ENCODE measurements around the gene SPATA25.

SPATA25 gene

GRCh38 chr20:45917790-45918141 is 30.3 kb upstream of the SPATA25 start:
- H2AFZ ChIP-seq (ENCODE audit: low read depth, low read length, severe bottlenecking): no peak overlapping the region

GRCh38 chr20:45913116-45913515 is 25.7 kb upstream of the SPATA25 start:
- Histone ChIP-seq H3K9me3 (ENCODE audit: insufficient read depth, low read length) (no peaks in the 10 kb centered on the region), H3K4me2 (ENCODE audit: low read depth, low read length, poor library complexity, severe bottlenecking) (no peak overlapping the region), H3K4me3 (ENCODE audit: insufficient read depth, low read length, poor library complexity, severe bottlenecking) (no peak overlapping the region), H3K79me2 (ENCODE audit: insufficient read depth, low read length) (no peaks in the 10 kb centered on the region), H3K36me3 (ENCODE audit: low read length) (no peaks in the 10 kb centered on the region), H3F3A (ENCODE audit: insufficient read depth) (no peaks in the 10 kb centered on the region), H3K27me3 (ENCODE audit: low read length) (no peaks in the 10 kb centered on the region), H3K9me2 (replicated peaks; ENCODE audit: insufficient read depth, low read length) (no peaks in the 10 kb centered on the region), H3K27ac (ENCODE audit: low read depth, low read length) (no peak overlapping the region), H4K20me1 (ENCODE audit: low read depth, low read length) (no peaks in the 10 kb centered on the region), H3K9ac (ENCODE audit: low read length) (no peak overlapping the region), H2AFZ (ENCODE audit: low read depth, low read length, severe bottlenecking) (no peak overlapping the region)
- no peak for TF ChIP-seq EZH2phosphoT487 (conservative IDR thresholded peaks at IDR 0.05; ENCODE audit: low read length)
- no peak for TF ChIP-seq CTCF (IDR thresholded peaks at IDR 0.05; ENCODE audit: insufficient read depth, low read length, poor library complexity, severe bottlenecking)

More at GRCh38 chr20:45917790-45918141, 30.3 kb upstream of the SPATA25 start:
- Histone ChIP-seq H4K20me1 (ENCODE audit: low read depth, low read length) (no peaks in the 10 kb centered on the region), H3K9me3 (ENCODE audit: insufficient read depth, low read length) (no peaks in the 10 kb centered on the region), H3K9me2 (replicated peaks; ENCODE audit: insufficient read depth, low read length) (no peaks in the 10 kb centered on the region), H3K27ac (ENCODE audit: low read depth, low read length) (no peak overlapping the region), H3F3A (ENCODE audit: insufficient read depth) (no peaks in the 10 kb centered on the region), H3K36me3 (ENCODE audit: low read length) (no peaks in the 10 kb centered on the region), H3K27me3 (ENCODE audit: low read length) (no peaks in the 10 kb centered on the region), H3K4me2 (ENCODE audit: low read depth, low read length, poor library complexity, severe bottlenecking) (no peak overlapping the region), H3K9ac (ENCODE audit: low read length) (no peak overlapping the region), H3K79me2 (ENCODE audit: insufficient read depth, low read length) (no peaks in the 10 kb centered on the region), H3K4me3 (ENCODE audit: insufficient read depth, low read length, poor library complexity, severe bottlenecking) (no peak overlapping the region)
- no peak for TF ChIP-seq CTCF (IDR thresholded peaks at IDR 0.05; ENCODE audit: insufficient read depth, low read length, poor library complexity, severe bottlenecking)
- TF ChIP-seq EZH2phosphoT487 (conservative IDR thresholded peaks at IDR 0.05; ENCODE audit: low read length): no peak

- no peaks in the 10 kb centered on the region for H3K36me3 ChIP-seq (ENCODE audit: low read length)
- no peak overlapping the region for H2AFZ ChIP-seq (ENCODE audit: low read depth, low read length, severe bottlenecking)
These were observed 24.9 kb upstream of the SPATA25 start for GRCh38 chr20:45912344-45912682.

More at GRCh38 chr20:45912344-45912682, 24.9 kb upstream of the SPATA25 start:
- TF ChIP-seq EZH2phosphoT487 (conservative IDR thresholded peaks at IDR 0.05; ENCODE audit: low read length): no peak
- TF ChIP-seq CTCF (IDR thresholded peaks at IDR 0.05; ENCODE audit: insufficient read depth, low read length, poor library complexity, severe bottlenecking): no peak
- no peak overlapping the region for H3K27ac ChIP-seq (ENCODE audit: low read depth, low read length)
- H4K20me1 ChIP-seq (ENCODE audit: low read depth, low read length): no peaks in the 10 kb centered on the region
- H3K9me3 ChIP-seq (ENCODE audit: insufficient read depth, low read length): no peaks in the 10 kb centered on the region
- no peaks in the 10 kb centered on the region for H3K27me3 ChIP-seq (ENCODE audit: low read length)
- no peak overlapping the region for H3K4me3 ChIP-seq (ENCODE audit: insufficient read depth, low read length, poor library complexity, severe bottlenecking)
- no peaks in the 10 kb centered on the region for H3K9me2 ChIP-seq (replicated peaks; ENCODE audit: insufficient read depth, low read length)
- H3K79me2 ChIP-seq (ENCODE audit: insufficient read depth, low read length): no peaks in the 10 kb centered on the region
- H3K4me2 ChIP-seq (ENCODE audit: low read depth, low read length, poor library complexity, severe bottlenecking): no peak overlapping the region
- no peak overlapping the region for H3K9ac ChIP-seq (ENCODE audit: low read length)
- no peaks in the 10 kb centered on the region for H3F3A ChIP-seq (ENCODE audit: insufficient read depth)
